NCI-H446 treated with DMSO at 0.1 percent for 48 hours (cell line): ENCODE measurements around the gene SLC7A6.

Source experiments
- DNase-seq: peaks from one replicate; lab custom pipeline; 2025; lab: John Stamatoyannopoulos, UW

SLC7A6 gene

GRCh38 chr16:68306633-68307032 lies 42.3 kb downstream of the SLC7A6 start:
- DNase-seq = no peak

- DNase-seq = no peak
These were observed 45.5 kb downstream of the SLC7A6 start for GRCh38 chr16:68309799-68310198.

- no peak for DNase-seq
These were observed 46.1 kb downstream of the SLC7A6 start for GRCh38 chr16:68310437-68310773.

- DNase-seq = peak; percentile 56
These were observed 46.6 kb downstream of the SLC7A6 start, which contains the start of the genes PRMT7 and SLC7A6OS for GRCh38 chr16:68310774-68311511. TSS of gene PRMT7 (plus strand) at chr16:68311019. CDS start at chr16:68315980, 4,961 bp downstream. TSS of gene SLC7A6OS (minus strand) at chr16:68310946. CDS start at chr16:68310926, 20 bp downstream.

GRCh38 chr16:68313116-68313515 lies 48.8 kb downstream of the SLC7A6 start:
- DNase-seq = no peak

- no peak for DNase-seq
These were observed 55.0 kb downstream of the SLC7A6 start for GRCh38 chr16:68319185-68319908.

- DNase-seq = no peak
These were observed 60.0 kb downstream of the SLC7A6 start for GRCh38 chr16:68324336-68324735.

GRCh38 chr16:68324780-68325357 lies 60.5 kb downstream of the SLC7A6 start:
- no peak for DNase-seq

GRCh38 chr16:68328151-68328859 lies 64.0 kb downstream of the SLC7A6 start:
- DNase-seq = peak; percentile 21

- no peak for DNase-seq
These were observed 64.6 kb downstream of the SLC7A6 start for GRCh38 chr16:68328860-68329390.

- no peak for DNase-seq
These were observed 67.6 kb downstream of the SLC7A6 start for GRCh38 chr16:68331879-68332410.

GRCh38 chr16:68332411-68333121 lies 68.2 kb downstream of the SLC7A6 start:
- DNase-seq = no peak

GRCh38 chr16:68335175-68335574 lies 70.8 kb downstream of the SLC7A6 start:
- no peak for DNase-seq

- DNase-seq = no peak
These were observed 74.2 kb downstream of the SLC7A6 start for GRCh38 chr16:68338326-68339119.

GRCh38 chr16:68339214-68339613 lies 74.9 kb downstream of the SLC7A6 start:
- no peak for DNase-seq

GRCh38 chr16:68342620-68343019 lies 78.3 kb downstream of the SLC7A6 start:
- no peak for DNase-seq

- DNase-seq = no peak
These were observed 78.8 kb downstream of the SLC7A6 start for GRCh38 chr16:68343137-68343536.

GRCh38 chr16:68344252-68344651 lies 79.9 kb downstream of the SLC7A6 start:
- DNase-seq = no peak

GRCh38 chr16:68345351-68345810 lies 81.1 kb downstream of the SLC7A6 start:
- DNase-seq = no peak

- DNase-seq = no peak
These were observed 81.8 kb downstream of the SLC7A6 start for GRCh38 chr16:68345958-68346635.
